CD14-positive monocyte (primary cell): ENCODE results near the gene CD79B. TPM values are rescaled to one million over a fixed set of nuclear protein-coding genes. Genes with fewer than 3 reads are reported as not detected.
A peak's percentile ranks its signal among the peaks of the same experiment; 100 is the strongest.
"Not testable (repeated sequence)": the region's sequence is repeated elsewhere in the genome, so short reads cannot be mapped to it uniquely, and the experiment has no call there.

Experiments used
- DNase-seq, 3 donors: peaks; one replicate each; pipeline ENCODE4 v3.0.0-alpha.2; 2011 to 2022
- H2AFZ ChIP-seq: 2 replicates; pipeline ENCODE4 v1.6.0; 2012; ENCODE audit warnings: mild to moderate bottlenecking, low read depth, low read length, inconsistent platforms; ENCODE audit not compliant: insufficient read depth, poor library complexity, severe bottlenecking
- H3K27ac ChIP-seq, 2 donors: 1 replicate in 1 of 2; 2 replicates in 1 of 2; pipeline ENCODE4 v1.5.1; 2012 to 2013; ENCODE audit warnings: low read length in 2 of 2, control low read depth in 1 of 2, inconsistent platforms in 1 of 2, low read depth in 1 of 2, mild to moderate bottlenecking in 1 of 2
- H3K27me3 ChIP-seq, 2 donors: one replicate each; pipeline versions ENCODE4 v1.6.0 to v1.6.1; 2011 to 2013; ENCODE audit warnings: low read length in 2 of 2; ENCODE audit not compliant: control insufficient read depth in 2 of 2, insufficient read depth in 2 of 2
- H3K36me3 ChIP-seq, 2 donors: replicated peaks in 1 of 2; 1 replicate in 1 of 2; 2 replicates in 1 of 2; pipeline versions ENCODE4 v1.5.1 to v1.6.1; 2012 to 2013; ENCODE audit warnings: low read length in 2 of 2, control low read depth in 1 of 2, inconsistent platforms in 1 of 2, mild to moderate bottlenecking in 1 of 2; ENCODE audit not compliant: insufficient read depth in 2 of 2, control insufficient read depth in 1 of 2
- H3K4me1 ChIP-seq, 2 donors: 1 replicate in 1 of 2; 2 replicates in 1 of 2; pipeline versions ENCODE4 v1.5.1 to v1.6.1; 2012 to 2013; ENCODE audit warnings: low read length in 2 of 2, control low read depth in 1 of 2, inconsistent platforms in 1 of 2, mild to moderate bottlenecking in 1 of 2, moderate library complexity in 1 of 2; ENCODE audit not compliant: insufficient read depth in 2 of 2, control insufficient read depth in 1 of 2
- H3K4me2 ChIP-seq: replicated peaks from 2 replicates; pipeline ENCODE3; 2012; ENCODE audit warnings: low read length, moderate library complexity, mild to moderate bottlenecking; ENCODE audit not compliant: poor library complexity, severe bottlenecking; ENCODE audit errors: extremely low read depth
- H3K4me3 ChIP-seq, 3 experiments: fragments of 200-600 bp in 1 of 3; sonication (generic) in 1 of 3; replicated peaks in 1 of 3; 1 replicate in 2 of 3; 2 replicates in 1 of 3; pipeline ENCODE4 v1.5.1; 2011 to 2013; ENCODE audit warnings: low read length in 3 of 3, mild to moderate bottlenecking in 3 of 3, control low read depth in 2 of 3, low read depth in 2 of 3, inconsistent platforms in 1 of 3, moderate library complexity in 1 of 3
- H3K79me2 ChIP-seq: 2 replicates; pipeline ENCODE4 v1.6.0; 2012; ENCODE audit warnings: mild to moderate bottlenecking, control low read depth, inconsistent platforms, low read length, moderate library complexity; ENCODE audit not compliant: insufficient read depth
- H3K9ac ChIP-seq: 2 replicates; pipeline ENCODE4 v1.6.0; 2017; ENCODE audit warnings: low read length, mild to moderate bottlenecking; ENCODE audit not compliant: insufficient read depth, poor library complexity, severe bottlenecking
- H3K9me3 ChIP-seq, 2 donors: replicated peaks in 1 of 2; 1 replicate in 1 of 2; 2 replicates in 1 of 2; pipeline versions ENCODE4 v1.5.1 to v1.6.1; 2012 to 2013; ENCODE audit warnings: low read length in 2 of 2, control low read depth in 1 of 2; ENCODE audit not compliant: control insufficient read depth in 1 of 2, insufficient read depth in 1 of 2
- H4K20me1 ChIP-seq: 2 replicates; pipeline ENCODE4 v1.6.0; 2012; ENCODE audit warnings: mild to moderate bottlenecking, low read length, control low read depth, moderate library complexity; ENCODE audit not compliant: insufficient read depth
- H3K27ac Mint-ChIP-seq, 7 donors: one replicate each; pipeline ENCODE4 v1.8.0; 2020; ENCODE audit warnings: mild to moderate bottlenecking in 7 of 7, mixed read lengths in 7 of 7, moderate library complexity in 6 of 7, inconsistent platforms in 2 of 7
- H3K27me3 Mint-ChIP-seq, 3 donors: one replicate each; pipeline ENCODE4 v1.8.0; 2021 to 2022; ENCODE audit warnings: low read depth in 3 of 3, mild to moderate bottlenecking in 3 of 3, mixed read lengths in 3 of 3, moderate library complexity in 3 of 3, inconsistent platforms in 1 of 3
- H3K36me3 Mint-ChIP-seq, 2 donors: one replicate each; pipeline ENCODE4 v1.8.0; 2020; ENCODE audit warnings: mixed read lengths in 2 of 2, inconsistent platforms in 1 of 2, mild to moderate bottlenecking in 1 of 2
- H3K4me1 Mint-ChIP-seq: one replicate; pipeline ENCODE4 v1.8.0; 2020; ENCODE audit warnings: mild to moderate bottlenecking, mixed read lengths
- H3K4me3 Mint-ChIP-seq, 2 donors: one replicate each; pipeline ENCODE4 v1.8.0; 2020; ENCODE audit warnings: mild to moderate bottlenecking in 2 of 2, mixed read lengths in 2 of 2, moderate library complexity in 1 of 2
- H3K9me3 Mint-ChIP-seq, 7 donors: one replicate each; pipeline ENCODE4 v1.8.0; 2020 to 2022; ENCODE audit warnings: mixed read lengths in 7 of 7, mild to moderate bottlenecking in 6 of 7, moderate library complexity in 6 of 7, inconsistent platforms in 2 of 7
- WGBS: methylation state at CpG from one replicate; pipeline ENCODE4 v1.1.5; 2013; ENCODE audit warnings: missing lambda C conversion rate; ENCODE audit not compliant: insufficient coverage; 5-methylcytosine and 5-hydroxymethylcytosine counted together
- intact Hi-C, 2 donors: fragments of 100-400 bp; cut with micrococcal nuclease; formaldehyde crosslinking; loops; one replicate each; pipeline versions ENCODE4 v1.15.0 to v1.15.1; 2023
- polyA plus RNA-seq, 3 donors: library from polyadenylated mRNA; depleted of rRNA in 1 of 3; unstranded in 2 of 3; stranded (reverse) in 1 of 3; fragments of 300-500 nt in 2 of 3; fragments of >200 nt in 1 of 3; fragmentation: Illumina TruSeq in 2 of 3; gene quantifications; 1 replicate in 2 of 3; 2 replicates in 1 of 3; pipeline ENCODE4 v1.2.3, GENCODE V29; 2012 to 2021
- TF ChIP-seq, protein P1 (sequence below): fragments of 200-600 bp; IDR thresholded peaks from one replicate; pipeline ENCODE4 v1.8.0; 2022; ENCODE audit warnings: antibody characterized with exemption, mild to moderate bottlenecking

Gene CD79B
- polyA plus RNA-seq, 3 donors: 19.6 to 21.8 (median 20.9) TPM

DNA sequence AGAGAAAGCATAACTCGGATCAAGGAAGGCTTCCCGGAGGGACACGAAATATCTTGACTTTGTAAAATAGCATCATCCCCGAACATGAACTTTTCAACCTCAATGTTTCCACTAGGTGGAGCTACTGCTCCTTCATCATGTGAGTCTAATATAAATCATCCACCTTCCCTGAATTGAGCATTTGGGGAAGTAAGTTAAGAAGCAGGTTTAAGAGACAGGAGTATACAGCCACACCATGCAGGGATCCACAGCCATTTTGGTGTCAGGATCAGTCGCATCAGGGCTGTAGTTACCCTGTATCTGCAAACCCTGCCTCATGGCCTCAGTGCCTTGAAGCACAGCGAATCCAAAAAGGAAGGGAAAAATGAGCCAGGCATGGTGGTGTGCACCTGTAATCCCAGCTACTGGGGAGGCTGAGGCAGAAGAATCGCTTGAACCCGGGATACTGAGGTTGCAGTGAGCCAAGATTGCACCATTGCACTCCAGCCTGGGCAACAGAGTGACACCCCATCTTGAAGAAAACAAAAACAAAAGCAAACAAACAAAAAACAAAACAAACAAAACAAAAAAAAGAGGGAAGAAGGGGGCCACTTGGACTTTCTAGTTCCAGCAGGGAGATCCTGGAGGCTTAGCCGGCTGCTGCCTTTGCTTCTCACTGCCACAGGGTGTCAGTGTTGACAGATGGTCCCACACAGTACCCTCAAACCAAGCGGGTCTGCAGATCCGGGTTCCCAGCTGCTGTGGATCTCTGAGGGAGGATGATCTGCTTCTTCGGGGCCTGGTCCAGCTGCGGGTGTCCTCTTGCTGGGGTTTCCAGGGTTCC lies 42.9 kb downstream of the CD79B start:
- H3K4me2 ChIP-seq, H3K4me1 Mint-ChIP-seq, H2AFZ ChIP-seq, H3K4me3 ChIP-seq, H3K36me3 ChIP-seq, H3K9me3 ChIP-seq, H3K79me2 ChIP-seq, H3K9ac ChIP-seq, H3K36me3 Mint-ChIP-seq, H3K27me3 ChIP-seq, H3K4me1 ChIP-seq, intact Hi-C loops, H4K20me1 ChIP-seq, H3K27ac ChIP-seq, H3K9me3 Mint-ChIP-seq: not testable (repeated sequence)
- Mint-ChIP-seq H3K27me3 (peaks cover 10 to 16% (median 13%) of the 10 kb centered on the region in 3 donors), H3K4me3 (peak overlapping the region in 1 of 2 donors; percentile 39), H3K27ac (peak overlapping the region in 1 of 7 donors; percentile 72)
- TF ChIP-seq, protein P1, sequence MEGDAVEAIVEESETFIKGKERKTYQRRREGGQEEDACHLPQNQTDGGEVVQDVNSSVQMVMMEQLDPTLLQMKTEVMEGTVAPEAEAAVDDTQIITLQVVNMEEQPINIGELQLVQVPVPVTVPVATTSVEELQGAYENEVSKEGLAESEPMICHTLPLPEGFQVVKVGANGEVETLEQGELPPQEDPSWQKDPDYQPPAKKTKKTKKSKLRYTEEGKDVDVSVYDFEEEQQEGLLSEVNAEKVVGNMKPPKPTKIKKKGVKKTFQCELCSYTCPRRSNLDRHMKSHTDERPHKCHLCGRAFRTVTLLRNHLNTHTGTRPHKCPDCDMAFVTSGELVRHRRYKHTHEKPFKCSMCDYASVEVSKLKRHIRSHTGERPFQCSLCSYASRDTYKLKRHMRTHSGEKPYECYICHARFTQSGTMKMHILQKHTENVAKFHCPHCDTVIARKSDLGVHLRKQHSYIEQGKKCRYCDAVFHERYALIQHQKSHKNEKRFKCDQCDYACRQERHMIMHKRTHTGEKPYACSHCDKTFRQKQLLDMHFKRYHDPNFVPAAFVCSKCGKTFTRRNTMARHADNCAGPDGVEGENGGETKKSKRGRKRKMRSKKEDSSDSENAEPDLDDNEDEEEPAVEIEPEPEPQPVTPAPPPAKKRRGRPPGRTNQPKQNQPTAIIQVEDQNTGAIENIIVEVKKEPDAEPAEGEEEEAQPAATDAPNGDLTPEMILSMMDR: peak; percentile 67
- peak; percentile 25 to 34 (median 28) for DNase-seq
- WGBS: 33% methylated on average over 2 of the region's 13 CpGs

DNA sequence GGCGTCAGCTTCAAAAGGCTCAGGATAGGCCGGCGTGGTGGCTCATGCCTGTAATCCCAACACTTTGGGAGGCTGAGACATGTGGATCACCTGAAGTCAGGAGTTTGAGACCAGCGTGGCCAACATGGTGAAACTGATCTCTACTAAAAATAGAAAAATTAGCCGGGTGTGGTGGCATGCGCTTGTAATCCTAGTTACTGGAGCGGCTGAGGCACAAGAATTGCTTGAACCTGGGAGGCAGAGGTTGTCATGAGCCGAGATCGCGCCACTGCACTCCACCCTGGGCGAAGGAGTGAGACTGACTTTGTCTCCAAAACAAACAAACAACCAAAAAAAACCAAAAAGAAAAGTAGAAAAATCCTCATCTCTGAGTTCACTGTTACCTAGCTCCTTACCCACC lies 47.0 kb downstream of the CD79B start:
- H3K4me2 ChIP-seq, H3K9me3 ChIP-seq, intact Hi-C loops, H3K4me3 ChIP-seq, H3K4me1 Mint-ChIP-seq, H2AFZ ChIP-seq, H3K9ac ChIP-seq, H3K27ac ChIP-seq, H3K4me3 Mint-ChIP-seq, H3K79me2 ChIP-seq, H3K27ac Mint-ChIP-seq, H3K4me1 ChIP-seq, H3K36me3 Mint-ChIP-seq, DNase-seq, H4K20me1 ChIP-seq, H3K36me3 ChIP-seq, H3K27me3 ChIP-seq, H3K9me3 Mint-ChIP-seq: not testable (repeated sequence)
- 100% methylated on average over 4 of the region's 11 CpGs for WGBS
- peaks cover 11 to 14% (median 11%) of the 10 kb centered on the region in 3 donors for H3K27me3 Mint-ChIP-seq

DNA sequence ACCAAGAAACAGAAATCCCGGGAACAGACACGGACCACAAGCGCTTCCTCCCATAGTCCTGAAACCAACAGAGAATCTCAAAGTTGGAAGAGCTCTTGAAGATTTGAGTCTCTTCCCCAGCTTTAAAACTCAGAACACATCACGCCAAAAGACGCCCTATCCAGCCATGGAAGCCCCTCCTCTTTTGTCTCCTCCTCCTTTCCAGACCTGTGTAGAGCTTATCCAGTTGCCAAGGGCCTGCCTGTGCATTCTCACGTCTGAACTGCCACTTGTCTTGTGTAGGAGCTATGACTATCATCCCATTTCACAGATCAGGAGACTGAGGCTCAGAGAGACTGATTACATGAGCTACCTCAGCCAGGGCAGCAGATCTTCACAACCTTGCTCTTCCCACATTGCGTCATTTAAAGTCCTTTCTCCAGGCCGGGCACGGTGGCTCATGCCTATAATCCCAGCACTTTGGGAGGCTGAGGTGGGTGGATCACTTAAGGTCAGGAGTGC lies 49.5 kb downstream of the CD79B start:
- H3K4me2 ChIP-seq, H3K4me3 Mint-ChIP-seq, H3K9me3 Mint-ChIP-seq, H3K4me1 Mint-ChIP-seq, H3K79me2 ChIP-seq, H3K27me3 ChIP-seq, H3K9ac ChIP-seq, H2AFZ ChIP-seq, H4K20me1 ChIP-seq, H3K4me1 ChIP-seq, DNase-seq, H3K4me3 ChIP-seq, intact Hi-C loops, H3K36me3 ChIP-seq, H3K27ac ChIP-seq, H3K36me3 Mint-ChIP-seq, H3K9me3 ChIP-seq: not testable (repeated sequence)
- peaks cover 8 to 17% (median 14%) of the 10 kb centered on the region in 3 donors for H3K27me3 Mint-ChIP-seq
- 79% methylated on average over 2 of the region's 9 CpGs for WGBS
- peak overlapping the region in 1 of 7 donors; percentile 61 for H3K27ac Mint-ChIP-seq
